Neuronal stem cell (in vitro differentiated cells): Measurements from ENCODE around the gene CXXC1.

Experiments
- DNase-seq: peaks from one replicate; pipeline ENCODE4 v3.0.0-alpha.2; 2013; ENCODE audit warnings: low spot score
- H2AFZ ChIP-seq: one replicate; pipeline ENCODE4 v1.6.1; 2013; ENCODE audit warnings: mild to moderate bottlenecking, low read length, inconsistent platforms
- H2AK5ac ChIP-seq: 2 replicates; pipeline ENCODE4 v1.6.1; 2013; ENCODE audit warnings: low read depth, mild to moderate bottlenecking, inconsistent platforms, low read length, moderate library complexity, mixed read lengths
- H2BK120ac ChIP-seq: 2 replicates; pipeline ENCODE4 v1.6.1; 2013; ENCODE audit warnings: low read depth, mild to moderate bottlenecking, inconsistent platforms, low read length, moderate library complexity, mixed read lengths
- H2BK12ac ChIP-seq: one replicate; pipeline ENCODE4 v1.6.1; 2013; ENCODE audit warnings: low read length, inconsistent platforms
- H2BK15ac ChIP-seq: 2 replicates; pipeline ENCODE4 v1.6.1; 2013; ENCODE audit warnings: mild to moderate bottlenecking, low read length, inconsistent platforms, mixed read lengths
- H2BK5ac ChIP-seq: one replicate; pipeline ENCODE4 v1.6.1; 2013; ENCODE audit warnings: inconsistent platforms, mild to moderate bottlenecking, low read length, moderate library complexity
- H3K14ac ChIP-seq: one replicate; pipeline ENCODE4 v1.6.1; 2013; ENCODE audit warnings: low read length, inconsistent platforms
- H3K18ac ChIP-seq: 2 replicates; pipeline ENCODE4 v1.6.1; 2013; ENCODE audit warnings: low read length, inconsistent platforms
- H3K23ac ChIP-seq: 2 replicates; pipeline ENCODE4 v1.6.1; 2013; ENCODE audit warnings: low read depth, mild to moderate bottlenecking, mixed read lengths, low read length, inconsistent platforms; ENCODE audit not compliant: poor library complexity
- H3K27ac ChIP-seq: replicated peaks from 3 replicates; pipeline ENCODE4 v1.5.1; 2013; ENCODE audit warnings: low read length, inconsistent platforms
- H3K27me3 ChIP-seq, 3 experiments: 2 replicates each; pipeline ENCODE4 v1.6.1; 2013; ENCODE audit warnings: low read length in 3 of 3, mild to moderate bottlenecking in 2 of 3, inconsistent platforms in 1 of 3, low read depth in 1 of 3, mixed read lengths in 1 of 3, moderate library complexity in 1 of 3; ENCODE audit not compliant: control insufficient read depth in 3 of 3, insufficient read depth in 3 of 3
- H3K36me3 ChIP-seq, 2 donors: replicated peaks in 1 of 2; 2 replicates each; pipeline ENCODE4 v1.6.1; 2013; ENCODE audit warnings: low read length in 2 of 2; ENCODE audit not compliant: control insufficient read depth in 2 of 2, insufficient read depth in 2 of 2
- H3K4ac ChIP-seq: 2 replicates; pipeline ENCODE4 v1.6.1; 2013; ENCODE audit warnings: inconsistent platforms, mild to moderate bottlenecking, low read length, moderate library complexity
- H3K4me1 ChIP-seq, 2 donors: 1 replicate in 1 of 2; 2 replicates in 1 of 2; pipeline ENCODE4 v1.6.1; 2013; ENCODE audit warnings: low read length in 2 of 2, low read depth in 1 of 2; ENCODE audit not compliant: control insufficient read depth in 2 of 2, insufficient read depth in 1 of 2
- H3K4me2 ChIP-seq: one replicate; pipeline ENCODE4 v1.6.1; 2013; ENCODE audit warnings: mild to moderate bottlenecking, low read length, inconsistent platforms; ENCODE audit not compliant: insufficient read depth, poor library complexity, severe bottlenecking
- H3K4me3 ChIP-seq, 2 donors: 2 replicates each; pipeline ENCODE4 v1.5.1; 2013; ENCODE audit warnings: low read length in 2 of 2, mild to moderate bottlenecking in 2 of 2, inconsistent platforms in 1 of 2, moderate library complexity in 1 of 2
- H3K79me1 ChIP-seq: one replicate; pipeline ENCODE4 v1.6.1; 2013; ENCODE audit warnings: low read depth, mild to moderate bottlenecking, inconsistent platforms, low read length, moderate library complexity
- H3K9ac ChIP-seq: one replicate; pipeline ENCODE4 v1.6.1; 2013; ENCODE audit warnings: mild to moderate bottlenecking, low read depth, low read length, inconsistent platforms; ENCODE audit not compliant: poor library complexity
- H3K9me3 ChIP-seq, 2 donors: replicated peaks in 1 of 2; 2 replicates each; pipeline versions ENCODE3 to v1.6.1; 2013; ENCODE audit warnings: low read length in 2 of 2, mild to moderate bottlenecking in 2 of 2, inconsistent platforms in 1 of 2, low read depth in 1 of 2, mixed read lengths in 1 of 2, moderate library complexity in 1 of 2; ENCODE audit not compliant: control insufficient read depth in 2 of 2, insufficient read depth in 1 of 2
- H4K8ac ChIP-seq: one replicate; pipeline ENCODE4 v1.6.1; 2013; ENCODE audit warnings: low read depth, mild to moderate bottlenecking, inconsistent platforms, low read length, moderate library complexity
- H4K91ac ChIP-seq: one replicate; pipeline ENCODE4 v1.6.1; 2013; ENCODE audit warnings: low read length, low read depth, mild to moderate bottlenecking, inconsistent platforms; ENCODE audit not compliant: poor library complexity
- WGBS, 2 donors: extraction: QIAGEN DNeasy Blood & Tissue Kit; methylation state at CpG; one replicate each; pipeline ENCODE4 v1.1.7; 2013; ENCODE audit warnings: missing lambda C conversion rate in 2 of 2, mixed read lengths in 1 of 2; ENCODE audit not compliant: insufficient read length in 2 of 2, insufficient replicate concordance in 1 of 2; ENCODE audit errors: extremely low coverage in 2 of 2; 5-methylcytosine and 5-hydroxymethylcytosine counted together

The CXXC1 gene

GRCh38 chr18:50313031-50313607 lies 25.6 kb upstream of the CXXC1 start:
- no CpG with 5 or more reads among the region's 2 CpGs for WGBS, 2 donors
- Histone ChIP-seq H3K4me2 (no peak overlapping the region), H2BK120ac (no peak overlapping the region), H3K9ac (no peak overlapping the region), H2BK12ac (no peak overlapping the region), H3K4me3 (no peak overlapping the region), H3K9me3 (peaks cover 0 to 2% of the 10 kb centered on the region in 2 donors), H3K27me3 (peaks cover 0 to 15% (median 2%) of the 10 kb centered on the region in 3 experiments), H3K27ac (no peak overlapping the region), H3K79me1 (no peaks in the 10 kb centered on the region), H3K14ac (no peak overlapping the region), H3K4ac (no peak overlapping the region), H3K18ac (no peak overlapping the region), H2BK5ac (no peak overlapping the region), H4K91ac (no peak overlapping the region), H4K8ac (no peak overlapping the region), H2AK5ac (no peak overlapping the region), H3K23ac (no peak overlapping the region), H2BK15ac (no peak overlapping the region), H3K36me3 (no peaks in the 10 kb centered on the region), H2AFZ (no peak overlapping the region), H3K4me1 (peaks cover 0 to under 1% of the 10 kb centered on the region in 2 donors)
- DNase-seq, result no peak

GRCh38 chr18:50312296-50313030 lies 25.0 kb upstream of the CXXC1 start:
- H3K27me3 ChIP-seq, result peaks cover 0 to 11% (median 2%) of the 10 kb centered on the region in 3 experiments
- WGBS, 2 donors, result no CpG with 5 or more reads among the region's 7 CpGs

GRCh38 chr18:50311650-50312049 lies 24.2 kb upstream of the CXXC1 start:
- Histone ChIP-seq H3K9ac (no peak overlapping the region), H3K14ac (no peak overlapping the region)

More at GRCh38 chr18:50312296-50313030, 25.0 kb upstream of the CXXC1 start:
- no peak overlapping the region for H2AK5ac ChIP-seq
- H3K4me2 ChIP-seq, result no peak overlapping the region
- H3K23ac ChIP-seq, result no peak overlapping the region
- no peak overlapping the region for H2BK15ac ChIP-seq
- no peak overlapping the region for H4K8ac ChIP-seq
- peaks cover 0 to 2% of the 10 kb centered on the region in 2 donors for H3K4me1 ChIP-seq
- H2AFZ ChIP-seq, result no peak overlapping the region
- H2BK5ac ChIP-seq, result no peak overlapping the region
- H3K36me3 ChIP-seq, result no peaks in the 10 kb centered on the region
- H3K4me3 ChIP-seq, result no peak overlapping the region
- peaks cover 0 to 2% of the 10 kb centered on the region in 2 donors for H3K9me3 ChIP-seq
- H3K27ac ChIP-seq, result no peak overlapping the region
- H4K91ac ChIP-seq, result no peak overlapping the region
- H3K4ac ChIP-seq, result no peak overlapping the region
- H2BK120ac ChIP-seq, result no peak overlapping the region
- H3K9ac ChIP-seq, result no peak overlapping the region
- no peak for DNase-seq
- H3K18ac ChIP-seq, result no peak overlapping the region
- H2BK12ac ChIP-seq, result no peak overlapping the region
- H3K14ac ChIP-seq, result no peak overlapping the region
- H3K79me1 ChIP-seq, result no peaks in the 10 kb centered on the region

GRCh38 chr18:50310080-50310479 lies 22.6 kb upstream of the CXXC1 start:
- Histone ChIP-seq H3K36me3 (no peaks in the 10 kb centered on the region), H3K27ac (no peak overlapping the region), H2BK120ac (no peak overlapping the region), H4K91ac (no peak overlapping the region), H2BK15ac (no peak overlapping the region), H4K8ac (no peak overlapping the region), H3K14ac (no peak overlapping the region), H3K18ac (no peak overlapping the region), H2AK5ac (no peak overlapping the region), H3K4me2 (no peak overlapping the region), H2AFZ (no peak overlapping the region), H3K23ac (no peak overlapping the region), H3K79me1 (no peaks in the 10 kb centered on the region), H3K9me3 (peaks cover 0 to 2% of the 10 kb centered on the region in 2 donors), H3K27me3 (peaks cover 0 to 6% (median 2%) of the 10 kb centered on the region in 3 experiments), H2BK12ac (no peak overlapping the region), H3K4me3 (no peak overlapping the region), H2BK5ac (no peak overlapping the region), H3K4me1 (peaks cover 3 to 5% of the 10 kb centered on the region in 2 donors), H3K4ac (no peak overlapping the region), H3K9ac (no peak overlapping the region)
- no peak for DNase-seq
- no CpG with 5 or more reads among the region's 10 CpGs for WGBS, 2 donors

More at GRCh38 chr18:50311650-50312049, 24.2 kb upstream of the CXXC1 start:
- H4K91ac ChIP-seq, result no peak overlapping the region
- no peak overlapping the region for H2BK120ac ChIP-seq
- no peak overlapping the region for H3K18ac ChIP-seq
- H4K8ac ChIP-seq, result no peak overlapping the region
- no peak overlapping the region for H2BK12ac ChIP-seq
- no peak for DNase-seq
- no peak overlapping the region for H2BK15ac ChIP-seq
- peaks cover 3 to 5% of the 10 kb centered on the region in 2 donors for H3K4me1 ChIP-seq
- H3K4ac ChIP-seq, result no peak overlapping the region
- no peak overlapping the region for H2AFZ ChIP-seq
- no peak overlapping the region for H2BK5ac ChIP-seq
- peaks cover 0 to 2% of the 10 kb centered on the region in 2 donors for H3K9me3 ChIP-seq
- no peak overlapping the region for H3K4me2 ChIP-seq
- H2AK5ac ChIP-seq, result no peak overlapping the region
- peaks cover 0 to 11% (median 2%) of the 10 kb centered on the region in 3 experiments for H3K27me3 ChIP-seq
- no peaks in the 10 kb centered on the region for H3K36me3 ChIP-seq
- H3K4me3 ChIP-seq, result no peak overlapping the region
- H3K23ac ChIP-seq, result no peak overlapping the region
- whole genome bisulfite sequencing, 2 donors, result no CpG with 5 or more reads among the region's 3 CpGs
- no peak overlapping the region for H3K27ac ChIP-seq
- H3K79me1 ChIP-seq, result no peaks in the 10 kb centered on the region
